ENCODE measurements around the gene TEX53. TPM values are rescaled to one million over a fixed set of nuclear protein-coding genes. Genes with fewer than 3 reads are reported as not detected.
A peak's percentile ranks its signal among the peaks of the same experiment; 100 is the strongest.

TEX53 gene
- total and polyA plus RNA-seq, 2 of the 8 experiments (the other 6 are each of a cell fraction or from before 2014, with no cell fraction given), result not detected

DNA sequence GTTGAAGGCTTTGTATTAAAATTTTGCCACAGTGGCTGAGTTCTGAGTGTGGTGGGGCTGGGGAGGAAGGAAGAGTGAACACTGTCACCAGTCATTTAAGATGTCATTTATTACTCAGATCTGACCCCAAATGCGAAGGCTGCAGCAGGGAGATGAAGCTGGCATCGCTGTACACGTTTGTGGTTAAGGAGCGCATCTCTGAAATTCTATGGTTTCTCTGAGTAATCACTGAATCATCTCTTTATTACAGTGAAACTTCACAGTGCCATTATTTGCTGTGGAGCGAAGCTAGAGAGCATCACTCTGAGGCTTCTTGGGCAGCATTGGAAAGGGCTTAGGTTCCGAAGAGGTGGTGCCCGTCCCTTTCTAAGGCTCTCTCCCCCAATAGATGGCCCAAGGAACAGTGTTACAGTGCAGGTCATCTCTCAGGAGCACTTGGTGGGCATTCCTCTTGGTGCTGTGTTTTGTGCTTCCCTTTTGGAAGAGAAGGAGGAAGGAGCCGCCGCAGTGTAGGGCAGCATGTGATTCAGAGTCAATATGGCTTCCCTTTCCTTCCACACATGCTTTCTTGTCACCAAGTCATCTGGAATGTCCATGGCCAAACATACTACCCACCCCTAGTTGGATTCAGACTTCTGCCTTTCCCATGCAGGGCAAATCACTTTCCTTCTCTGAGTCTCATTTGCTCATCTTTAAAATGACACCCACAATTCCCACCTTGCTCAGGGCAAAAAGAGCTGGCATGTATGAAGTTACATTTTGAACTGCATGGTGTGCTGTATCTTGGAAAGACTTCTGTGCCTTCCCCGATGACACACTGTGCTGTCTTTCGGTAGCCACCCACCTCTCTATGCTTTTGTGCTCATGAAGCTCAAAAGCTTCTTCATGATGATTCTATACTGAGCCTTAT is 33.7 kb upstream of the TEX53 start:
- Histone ChIP-seq H3K23ac (ENCODE audit: insufficient read length) (no peak overlapping the region), H3K56ac (replicated peaks; ENCODE audit: insufficient read length, low read depth, low read length) (no peak overlapping the region), H3K4me3 (ENCODE audit: extremely low read depth in 1 of 4, insufficient read depth in 2 of 4, low read depth in 3 of 4, low read length in 4 of 4) (no peak overlapping the region), H3K27me3 (replicated peaks in 1 of 4; ENCODE audit: control insufficient read depth in 3 of 4, extremely low read depth in 1 of 4, insufficient read depth in 3 of 4, low read length in 3 of 4) (0 out of 7 replicates have a peak, but pooled peaks cover 0 to 1% (median 0%) of the 10 kb centered on the region in 4 experiments), H4K20me1 (replicated peaks in 1 of 2; ENCODE audit: control insufficient read depth in 1 of 2, insufficient read depth in 2 of 2, low read length in 2 of 2) (peaks cover 0 to 3% of the 10 kb centered on the region in 2 experiments), H3K9ac (replicated peaks in 1 of 4; ENCODE audit: extremely low read depth in 1 of 4, low read depth in 3 of 4, low read length in 3 of 4) (no peak overlapping the region), H2BK15ac (ENCODE audit: low read length) (no peak overlapping the region), H4K5ac (ENCODE audit: insufficient read length, low read depth, low read length) (no peak overlapping the region), H3K4me2 (ENCODE audit: insufficient read depth in 1 of 2, low read depth in 2 of 2, low read length in 2 of 2) (no peak overlapping the region), H3K4me1 (replicated peaks in 1 of 4; ENCODE audit: control insufficient read depth in 3 of 4, insufficient read depth in 4 of 4, low read length in 3 of 4) (no peaks in the 10 kb centered on the region), H2AK5ac (ENCODE audit: low read depth, low read length) (no peak overlapping the region), H2AFZ (ENCODE audit: low read length) (peak overlapping the region; percentile 30; the same call in 1 of the 2 replicates), H4K8ac (ENCODE audit: extremely low read depth, insufficient read depth, low read length) (no peak overlapping the region), H3K79me2 (ENCODE audit: control insufficient read depth in 1 of 2, insufficient read depth in 2 of 2, low read length in 2 of 2) (no peaks in the 10 kb centered on the region), H3K18ac (ENCODE audit: extremely low read depth, low read length) (no peak overlapping the region), H3K27ac (ENCODE audit: low read depth, low read length) (no peak overlapping the region), H2BK20ac (ENCODE audit: low read length) (no peak overlapping the region), H2BK12ac (ENCODE audit: low read depth, low read length) (no peak overlapping the region), H3K4ac (replicated peaks; ENCODE audit: insufficient read length, low read depth, low read length) (no peak overlapping the region), H3K9me3 (ENCODE audit: insufficient read depth in 2 of 2, low read depth in 1 of 2, low read length in 1 of 2) (no peaks in the 10 kb centered on the region), H3K36me3 (ENCODE audit: control insufficient read depth in 2 of 4, insufficient read depth in 4 of 4, low read length in 3 of 4) (no peaks in the 10 kb centered on the region), H3K23me2 (ENCODE audit: low read depth, low read length) (no peaks in the 10 kb centered on the region), H3K14ac (ENCODE audit: insufficient read length) (no peak overlapping the region), H2BK5ac (ENCODE audit: low read depth, low read length) (no peak overlapping the region), H2BK120ac (replicated peaks; ENCODE audit: low read depth, low read length) (no peak overlapping the region), H4K91ac (replicated peaks; ENCODE audit: insufficient read length, low read length) (no peak overlapping the region), H3K79me1 (ENCODE audit: low read depth, low read length) (no peaks in the 10 kb centered on the region)
- ChIA-PET POLR2A (ENCODE audit: partially characterized antibody) (interaction anchor here (1.5 kb wide), 1 partner anchor 104 kb away, joined by 3 read pairs; the partner anchor contains the start of gene ATP6V1G1), CTCF (ENCODE audit: partially characterized antibody) (interaction anchor here (0.5 to 8.6 kb wide), 7 partner anchors 10 to 323 kb away, joined by 3 to 71 read pairs (median 4); partner anchors contain the start of gene TEX48)
- 88% methylated on average over 11 of the region's 11 CpGs; no CpG with 5 or more reads in 1 of the 2 experiments for WGBS, 2 experiments (ENCODE audit: extremely low coverage in 1 of 2, insufficient coverage in 1 of 2, insufficient read length in 1 of 2, insufficient replicate concordance in 2 of 2, low coverage in 1 of 2, low lambda C conversion rate in 2 of 2, missing lambda C conversion rate in 1 of 2)
- DNase-seq (ENCODE audit: low read depth in 1 of 2, low spot score in 2 of 2) (no peak), FAIRE-seq (no peak)

Measured in H1 (cell line).